Measurements from ENCODE around the gene SPP1.
"Not testable (repeated sequence)": the region's sequence is repeated elsewhere in the genome, so short reads cannot be mapped to it uniquely, and the experiment has no call there.

Gene SPP1

GRCh38 chr4:88025868-88026661, 50.6 kb downstream of the SPP1 start:
- DNase-seq (ENCODE audit: low read depth), result not testable (repeated sequence)

GRCh38 chr4:88027611-88028608, 52.4 kb downstream of the SPP1 start:
- peak; percentile 89 for DNase-seq (ENCODE audit: low read depth)

DNA sequence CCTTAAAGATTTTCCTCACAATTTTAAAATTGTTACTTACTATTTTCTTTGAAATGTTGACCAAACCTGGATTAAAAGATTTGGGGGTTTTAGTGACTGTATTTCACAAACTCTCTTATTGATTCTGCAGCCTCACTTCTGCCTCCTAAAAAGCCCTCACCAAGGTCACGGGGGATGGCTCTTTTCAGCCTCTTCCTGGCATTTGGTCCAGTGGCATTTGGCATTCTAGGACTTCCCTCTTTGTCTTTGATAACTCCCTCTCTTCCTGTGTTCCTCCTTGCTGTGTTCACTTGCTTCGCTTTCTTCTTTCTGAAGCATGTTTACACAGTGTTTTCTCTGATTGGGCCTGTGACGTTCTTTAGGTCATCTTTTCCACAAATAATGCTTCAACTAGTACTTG, 53.4 kb downstream of the SPP1 start:
- DNase-seq (ENCODE audit: low read depth), result no peak

DNA sequence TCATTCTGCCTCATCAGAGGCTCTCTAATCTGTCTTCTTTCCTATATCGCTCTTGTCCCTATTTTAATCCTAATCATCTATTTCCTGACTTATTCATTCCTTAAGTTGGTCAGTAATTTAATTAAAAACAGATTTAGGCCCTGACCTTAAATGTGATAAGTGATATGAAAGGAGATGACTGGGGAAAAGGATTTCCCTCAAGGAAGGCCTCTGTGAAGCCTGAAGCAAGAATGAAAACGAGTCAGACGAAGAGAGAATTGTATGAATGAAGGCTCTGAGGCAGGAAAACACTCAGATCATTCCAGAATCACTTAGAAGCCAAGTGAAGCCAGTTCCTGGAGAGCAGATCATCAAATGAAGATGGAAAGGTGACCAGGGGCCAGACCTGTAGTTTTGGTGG, 54.0 kb downstream of the SPP1 start:
- no peak for DNase-seq (ENCODE audit: low read depth)

DNA sequence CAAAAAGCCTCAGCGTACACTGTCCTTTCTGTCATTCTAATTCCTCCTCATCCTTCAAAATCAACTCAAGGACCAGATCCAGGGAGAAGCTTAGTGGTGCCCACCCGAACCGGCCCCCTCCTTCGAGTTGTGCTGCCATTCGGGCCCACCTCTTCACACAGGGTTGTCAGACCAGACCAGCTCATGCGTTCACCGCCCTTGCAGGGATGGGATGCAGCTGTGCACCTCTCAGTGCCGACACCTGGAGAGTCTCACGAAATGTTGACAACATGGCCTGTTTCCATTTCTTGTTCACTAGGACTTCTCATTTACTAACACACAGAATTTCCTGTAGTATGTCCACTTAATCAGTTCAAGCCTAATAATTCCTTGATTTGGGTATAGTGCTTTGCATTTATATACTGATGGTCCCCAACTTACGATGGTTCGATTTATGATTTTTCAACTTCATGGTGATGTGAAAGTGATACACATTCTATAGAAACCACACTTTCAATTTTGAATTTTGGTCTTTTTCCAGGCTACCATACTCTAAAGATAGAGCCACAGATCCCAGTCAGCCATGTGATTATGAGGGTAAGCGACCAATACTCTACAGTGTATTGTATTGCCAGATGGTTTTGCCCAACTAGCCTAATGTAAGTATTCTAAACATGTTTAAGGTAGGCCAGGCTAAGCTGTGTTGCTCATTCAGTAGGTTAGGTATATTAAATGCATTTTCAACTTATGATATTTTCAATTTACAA, 55.2 kb downstream of the SPP1 start:
- no peak for DNase-seq (ENCODE audit: low read depth)
